Bronchial epithelial cell (primary cell): ENCODE data around the gene MACF1. TPM values are rescaled to one million over a fixed set of nuclear protein-coding genes. Genes with fewer than 3 reads are reported as not detected.

Experiments used
- DNase-seq: peaks from one replicate; pipeline ENCODE4 v3.0.0-alpha.2; 2010; ENCODE audit warnings: low read depth
- FAIRE-seq: peaks from 2 replicates; lab custom pipeline; 2011; peaks lifted over from hg19 to GRCh38; lab: Jason Lieb, UNC
- H3K27me3 ChIP-seq: 2 replicates; pipeline ENCODE4 v1.5.1; 2011; ENCODE audit warnings: low read length; ENCODE audit not compliant: control insufficient read depth, insufficient read depth
- H3K36me3 ChIP-seq: 2 replicates; pipeline ENCODE4 v1.5.1; 2011; ENCODE audit warnings: low read length; ENCODE audit not compliant: control insufficient read depth, insufficient read depth
- H3K4me3 ChIP-seq: 2 replicates; pipeline ENCODE4 v1.5.1; 2011; ENCODE audit warnings: mild to moderate bottlenecking, low read depth, low read length, control low read depth
- CTCF ChIP-seq: IDR thresholded peaks from 2 replicates; pipeline ENCODE4 v1.5.1; 2011; ENCODE audit warnings: mild to moderate bottlenecking, moderate library complexity, low read length, control low read depth, inconsistent platforms; ENCODE audit not compliant: insufficient read depth, severe bottlenecking
- total RNA-seq: library from RNA; depleted of rRNA; stranded (reverse); fragments of >200 nt; gene quantifications from 2 replicates; pipeline ENCODE4 v1.2.1, GENCODE V29; 2014

MACF1 gene
- total RNA-seq, 1 donor from 2014 or later, result 163 TPM

DNA sequence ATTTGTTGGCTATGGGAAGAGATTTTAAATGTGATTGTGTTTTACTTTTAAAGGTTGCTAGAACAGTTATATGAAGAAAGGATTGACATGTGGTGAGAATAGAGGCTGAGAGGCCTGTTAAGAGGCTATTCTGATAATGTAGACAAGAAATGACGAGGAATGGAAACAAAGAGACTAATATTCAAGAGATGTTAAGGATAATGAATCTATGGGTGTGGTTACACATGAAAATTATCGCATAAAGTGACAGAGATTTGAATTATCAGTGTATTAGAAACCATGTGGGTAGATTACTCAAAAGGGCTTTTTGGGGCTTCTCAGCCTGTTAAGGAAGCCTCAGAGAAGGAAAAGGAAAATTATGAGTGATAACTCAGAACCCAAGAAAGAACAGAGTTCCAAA lies 120.4 kb downstream of the MACF1 start:
- no peak for TF ChIP-seq CTCF
- Histone ChIP-seq H3K36me3 (peaks cover 14% of the 10 kb centered on the region), H3K27me3 (no peaks in the 10 kb centered on the region), H3K4me3 (no peak overlapping the region)
- DNase-seq (no peak), FAIRE-seq (no peak)

- FAIRE-seq, result no peak
- Histone ChIP-seq H3K36me3 (peaks cover 19% of the 10 kb centered on the region), H3K4me3 (no peak overlapping the region), H3K27me3 (no peaks in the 10 kb centered on the region)
- no peak for TF ChIP-seq CTCF
- peak; percentile 22 for DNase-seq
Measured at GRCh38 chr1:39326836-39327235, 122.3 kb downstream of the MACF1 start.

GRCh38 chr1:39328095-39328494 lies 123.6 kb downstream of the MACF1 start:
- FAIRE-seq (no peak), DNase-seq (no peak)
- TF ChIP-seq CTCF, result no peak
- Histone ChIP-seq H3K4me3 (no peak overlapping the region), H3K36me3 (peaks cover 19% of the 10 kb centered on the region), H3K27me3 (no peaks in the 10 kb centered on the region)

DNA sequence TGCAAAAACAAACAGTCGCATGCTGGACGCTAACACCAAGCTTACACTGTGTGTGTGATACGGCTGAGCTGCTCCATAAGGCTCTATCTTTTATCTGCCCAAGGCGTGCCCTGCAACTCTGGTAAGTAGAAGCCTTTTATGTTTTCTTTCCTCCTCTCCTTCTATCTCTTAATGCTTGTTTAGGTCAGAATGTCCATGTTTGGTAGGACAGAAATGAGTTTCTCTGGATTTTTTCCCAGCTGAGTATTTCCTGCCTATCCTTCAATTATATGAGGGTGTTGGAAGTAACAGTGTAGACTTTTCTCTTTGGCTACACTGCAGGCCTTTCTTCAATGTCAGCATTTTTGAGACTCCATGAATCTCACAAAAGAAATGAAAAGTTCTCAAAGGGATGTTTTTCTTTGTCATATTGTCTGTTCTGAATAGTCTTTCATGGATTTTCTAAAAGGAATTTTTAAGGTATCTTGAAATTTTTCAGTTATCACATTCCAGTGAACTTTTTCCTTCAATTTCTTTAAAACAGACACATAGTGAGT lies 124.2 kb downstream of the MACF1 start:
- FAIRE-seq, result no peak
- TF ChIP-seq CTCF, result no peak
- Histone ChIP-seq H3K36me3 (peaks cover 19% of the 10 kb centered on the region), H3K4me3 (no peak overlapping the region), H3K27me3 (no peaks in the 10 kb centered on the region)
- DNase-seq, result no peak

DNA sequence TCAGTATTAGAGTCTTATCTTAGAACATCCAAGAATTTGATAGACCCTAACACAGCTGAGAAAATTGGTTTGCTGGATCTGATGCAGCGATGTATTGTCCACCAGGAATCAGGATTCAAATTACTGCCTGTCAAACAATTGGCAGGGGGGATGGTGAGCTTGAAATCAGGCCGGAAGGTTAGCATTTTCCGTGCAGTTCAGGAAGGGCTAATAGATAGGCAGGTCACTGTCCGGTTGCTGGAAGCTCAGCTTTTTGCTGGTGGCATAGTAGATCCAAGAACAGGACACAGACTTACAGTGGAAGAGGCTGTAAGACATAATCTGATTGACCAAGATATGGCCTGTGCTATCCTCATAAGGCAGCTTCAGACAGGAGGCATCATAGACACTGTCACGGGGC lies 127.2 kb downstream of the MACF1 start:
- Histone ChIP-seq H3K36me3 (peaks cover 16% of the 10 kb centered on the region), H3K27me3 (no peaks in the 10 kb centered on the region), H3K4me3 (no peak overlapping the region)
- TF ChIP-seq CTCF, result no peak
- FAIRE-seq (no peak), DNase-seq (no peak)

GRCh38 chr1:39332291-39332690 lies 127.8 kb downstream of the MACF1 start:
- peaks cover 19% of the 10 kb centered on the region for H3K36me3 ChIP-seq
- no peak for TF ChIP-seq CTCF
- H3K4me3 ChIP-seq, result no peak overlapping the region
- FAIRE-seq (no peak), DNase-seq (no peak)
- no peaks in the 10 kb centered on the region for H3K27me3 ChIP-seq
